AG04449 (cell line): ENCODE measurements around the gene ATP5MC2.
"Not testable (repeated sequence)": the region's sequence is repeated elsewhere in the genome, so short reads cannot be mapped to it uniquely, and the experiment has no call there.

Experiments used
- CTCF ChIA-PET: fragments of 350-600 bp; formaldehyde crosslinking; extraction: SDS; loops from one replicate; lab custom pipeline; 2021; ENCODE audit warnings: antibody characterized with exemption; lab: Yijun Ruan, JAX
- POLR2A ChIA-PET: fragments of 400-600, 350-600 bp; formaldehyde crosslinking; extraction: SDS; loops from one replicate; lab custom pipeline; 2020; ENCODE audit warnings: antibody characterized with exemption, inconsistent platforms; lab: Yijun Ruan, JAX
- DNase-seq: peaks from one replicate; pipeline ENCODE4 v3.0.0-alpha.2; 2010; ENCODE audit warnings: low read depth, low spot score
- H3K4me3 ChIP-seq: 2 replicates; pipeline ENCODE4 v1.5.1; 2011; ENCODE audit warnings: low read depth, mild to moderate bottlenecking, control low read depth, low read length
- CTCF ChIP-seq: IDR thresholded peaks from one replicate; pipeline ENCODE4 v1.5.1; 2011; ENCODE audit warnings: mild to moderate bottlenecking, moderate library complexity, low read length, control low read depth, inconsistent platforms; ENCODE audit not compliant: insufficient read depth; ENCODE audit errors: missing control alignments

The ATP5MC2 gene

GRCh38 chr12:53686436-53686835 is 10.6 kb upstream of the ATP5MC2 start:
- TF ChIP-seq CTCF = no peak
- DNase-seq = no peak
- no peak overlapping the region for H3K4me3 ChIP-seq
- POLR2A ChIA-PET = no interaction called here
- CTCF ChIA-PET = interaction anchor here (1.2 to 18.4 kb wide), 5 partner anchors 8 to 57 kb away, joined by 3 to 635 read pairs (median 8); partner anchors contain the start of gene ATP5MC2

GRCh38 chr12:53684654-53685220 is 8.9 kb upstream of the ATP5MC2 start:
- TF ChIP-seq CTCF = no peak
- DNase-seq = no peak
- H3K4me3 ChIP-seq = no peak overlapping the region
- ChIA-PET CTCF (interaction anchor here (1.1 to 18.4 kb wide), 7 partner anchors 9 to 142 kb away, joined by 3 to 635 read pairs (median 5); partner anchors contain the start of gene ATP5MC2), POLR2A (no interaction called here)

- ChIA-PET POLR2A (no interaction called here), CTCF (interaction anchor here (1.2 to 18.4 kb wide), 5 partner anchors 9 to 141 kb away, joined by 3 to 635 read pairs (median 6); partner anchors contain the start of gene ATP5MC2)
- H3K4me3 ChIP-seq = no peak overlapping the region
- DNase-seq = no peak
- TF ChIP-seq CTCF = no peak
Observed at GRCh38 chr12:53683983-53684382, 8.1 kb upstream of the ATP5MC2 start.

GRCh38 chr12:53683494-53683893 is 7.6 kb upstream of the ATP5MC2 start:
- no peak overlapping the region for H3K4me3 ChIP-seq
- DNase-seq = no peak
- POLR2A ChIA-PET = no interaction called here
- CTCF ChIA-PET = interaction anchor here (0.7 to 18.4 kb wide), 6 partner anchors 8 to 153 kb away, joined by 3 to 635 read pairs (median 6); partner anchors contain the start of gene ATP5MC2
- TF ChIP-seq CTCF = no peak

GRCh38 chr12:53680061-53680460 is 4.2 kb upstream of the ATP5MC2 start:
- H3K4me3 ChIP-seq, POLR2A ChIA-PET, DNase-seq: not testable (repeated sequence)
- CTCF ChIA-PET = interaction anchor here (0.9 to 14.9 kb wide), 5 partner anchors 8 to 138 kb away, joined by 3 to 207 read pairs (median 3); no protein-coding TSS in a partner anchor

GRCh38 chr12:53677800-53678148 is 1.9 kb upstream of the ATP5MC2 start:
- no peak for DNase-seq
- ChIA-PET POLR2A (interaction anchor here (0.5 kb wide), 1 partner anchor 311 kb away, joined by 3 read pairs; no protein-coding TSS in a partner anchor), CTCF (interaction anchor here (0.8 to 14.9 kb wide), 17 partner anchors 10 to 530 kb away, joined by 3 to 207 read pairs (median 6); partner anchors contain the start of gene ATF7)
- H3K4me3 ChIP-seq = no peak overlapping the region
- TF ChIP-seq CTCF = no peak
